GM10266 (cell line): ENCODE data around the gene SWT1.

Experiments used
- DNase-seq: peaks from one replicate; pipeline ENCODE4 v3.0.0; 2012; ENCODE audit errors: extremely low spot score
- CTCF ChIP-seq: IDR thresholded peaks from 2 replicates; pipeline ENCODE4 v1.5.1; 2012; ENCODE audit warnings: mild to moderate bottlenecking, low read depth; ENCODE audit not compliant: control insufficient read depth, insufficient read depth; ENCODE audit errors: missing control alignments

The SWT1 gene

DNA sequence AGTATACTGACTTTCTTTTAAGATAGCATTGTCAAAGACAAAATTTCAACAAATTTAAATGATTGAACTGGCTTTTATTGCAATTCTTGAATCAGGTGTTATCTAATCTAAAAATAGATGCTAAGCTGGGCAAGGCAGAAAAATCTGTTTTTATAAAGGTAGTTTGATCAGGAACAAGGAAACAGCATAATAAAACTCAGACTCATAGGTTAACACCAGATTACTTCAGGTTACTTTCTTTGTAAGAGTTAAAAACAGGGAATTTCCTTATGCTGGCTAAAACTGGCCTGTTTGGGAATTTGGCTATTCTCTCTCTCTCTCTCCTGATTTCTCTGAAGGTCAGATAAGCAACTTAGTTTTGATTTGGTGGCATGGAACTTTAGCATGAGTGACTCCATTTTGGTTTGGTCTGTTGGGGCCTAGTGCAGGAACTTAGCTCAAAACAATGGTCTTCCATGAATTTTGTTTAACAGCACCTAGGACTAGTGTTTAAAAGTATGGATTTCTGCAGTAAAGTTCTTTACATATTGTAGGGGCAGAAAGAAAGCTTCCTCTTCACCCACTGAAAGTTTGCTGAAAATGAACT lies 184.3 kb downstream of the SWT1 start:
- no peak for DNase-seq
- no peak for TF ChIP-seq CTCF
